Adipocyte (in vitro differentiated cells): ENCODE data around the gene MINPP1.
A peak's percentile ranks its signal among the peaks of the same experiment; 100 is the strongest.

Source experiments
- DNase-seq: peaks from one replicate; pipeline ENCODE4 v3.0.0-alpha.2; 2015; ENCODE audit warnings: low read depth
- H3K27me3 ChIP-seq: replicated peaks from 2 replicates; pipeline ENCODE4 v1.7.0; 2013; ENCODE audit warnings: mild to moderate bottlenecking, low read length, moderate library complexity; ENCODE audit not compliant: control insufficient read depth, insufficient read depth
- H3K36me3 ChIP-seq: 2 replicates; pipeline ENCODE4 v1.7.0; 2013; ENCODE audit warnings: low read length, mild to moderate bottlenecking, moderate library complexity; ENCODE audit not compliant: control insufficient read depth, insufficient read depth, severe bottlenecking
- H3K4me1 ChIP-seq: 2 replicates; pipeline ENCODE4 v1.7.0; 2013; ENCODE audit warnings: mild to moderate bottlenecking, low read length, moderate library complexity; ENCODE audit not compliant: control insufficient read depth, insufficient read depth
- H3K4me3 ChIP-seq: 2 replicates; pipeline ENCODE4 v1.7.0; 2013; ENCODE audit warnings: mild to moderate bottlenecking, low read length, moderate library complexity
- H3K9ac ChIP-seq: 2 replicates; pipeline ENCODE4 v1.7.0; 2013; ENCODE audit warnings: mild to moderate bottlenecking, low read length, moderate library complexity
- H3K9me3 ChIP-seq: 2 replicates; pipeline ENCODE4 v1.7.0; 2013; ENCODE audit warnings: mild to moderate bottlenecking, low read length, moderate library complexity; ENCODE audit not compliant: control insufficient read depth

The MINPP1 gene

GRCh38 chr10:87503401-87503800, 1.3 kb upstream of the MINPP1 start:
- Histone ChIP-seq H3K36me3 (no peaks in the 10 kb centered on the region), H3K4me1 (peaks cover 21% of the 10 kb centered on the region), H3K9me3 (no peaks in the 10 kb centered on the region), H3K9ac (peak overlapping the region; percentile 94), H3K27me3 (no peaks in the 10 kb centered on the region), H3K4me3 (peak overlapping the region; percentile 98)
- DNase-seq, result no peak

DNA sequence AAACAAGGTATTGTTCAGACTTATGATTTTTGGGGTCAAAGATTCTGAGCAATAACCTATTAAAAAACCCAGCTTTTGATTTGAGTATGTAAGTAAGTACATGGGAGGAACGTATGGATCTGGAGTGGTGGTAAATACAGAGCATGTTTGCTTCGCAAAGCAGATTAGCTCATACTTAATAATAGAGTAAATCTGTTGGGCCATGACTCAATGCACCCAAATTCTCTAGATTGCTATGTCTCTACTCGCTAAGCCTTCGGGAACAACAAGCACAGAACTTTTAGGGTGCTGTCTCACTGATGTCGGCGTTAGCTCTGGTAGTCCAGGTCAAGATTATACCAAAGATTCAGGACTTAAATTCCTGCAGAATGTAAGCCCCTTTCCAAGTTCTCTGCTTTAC, 807 bp upstream of the MINPP1 start:
- DNase-seq, result peak; percentile 36
- Histone ChIP-seq H3K27me3 (no peaks in the 10 kb centered on the region), H3K4me3 (peak overlapping the region; percentile 98), H3K9ac (peak overlapping the region; percentile 94), H3K9me3 (no peaks in the 10 kb centered on the region), H3K4me1 (peaks cover 21% of the 10 kb centered on the region), H3K36me3 (no peaks in the 10 kb centered on the region)

GRCh38 chr10:87504307-87504639, 420 bp upstream of the MINPP1 start:
- DNase-seq, result no peak
- peak overlapping the region; percentile 98 for H3K4me3 ChIP-seq
- H3K27me3 ChIP-seq, result no peaks in the 10 kb centered on the region
- peaks cover 21% of the 10 kb centered on the region for H3K4me1 ChIP-seq
- no peaks in the 10 kb centered on the region for H3K9me3 ChIP-seq
- no peaks in the 10 kb centered on the region for H3K36me3 ChIP-seq
- H3K9ac ChIP-seq, result peak overlapping the region; percentile 94

DNA sequence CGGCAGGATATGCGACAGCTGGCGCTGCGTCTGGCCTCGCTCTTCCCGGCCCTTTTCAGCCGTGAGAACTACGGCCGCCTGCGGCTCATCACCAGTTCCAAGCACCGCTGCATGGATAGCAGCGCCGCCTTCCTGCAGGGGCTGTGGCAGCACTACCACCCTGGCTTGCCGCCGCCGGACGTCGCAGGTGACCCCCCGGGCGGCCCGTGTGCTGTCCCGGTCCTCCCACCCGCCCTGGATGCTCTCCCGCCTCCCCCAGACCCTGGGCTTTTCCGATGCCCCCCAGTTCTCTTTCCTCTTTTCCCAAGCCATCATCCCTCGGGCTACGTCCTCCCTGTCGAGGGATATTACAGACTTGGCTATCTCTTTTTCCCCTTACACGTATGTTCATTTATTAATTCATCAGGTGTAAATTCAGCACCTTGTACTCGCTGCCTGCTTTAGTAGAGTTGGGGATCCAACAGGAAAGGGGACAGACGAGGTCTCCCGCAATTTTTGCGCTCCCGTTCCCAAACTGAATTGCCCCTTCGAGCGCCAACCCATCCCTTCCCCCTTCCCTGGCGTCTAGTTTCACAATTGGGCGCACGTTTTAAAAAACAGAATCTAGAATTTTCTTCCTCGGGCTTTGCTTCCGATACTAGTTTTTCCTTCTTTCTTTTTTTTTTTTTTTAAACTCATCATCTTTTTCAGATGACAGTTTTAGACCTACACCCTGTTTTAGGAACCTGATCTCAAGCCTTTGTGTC, 846 bp downstream of the MINPP1 start:
- Histone ChIP-seq H3K36me3 (peaks cover 5% of the 10 kb centered on the region), H3K9ac (peak overlapping the region; percentile 94), H3K27me3 (no peaks in the 10 kb centered on the region), H3K4me3 (peak overlapping the region; percentile 98), H3K9me3 (no peaks in the 10 kb centered on the region), H3K4me1 (peaks cover 21% of the 10 kb centered on the region)
- DNase-seq, result peak; percentile 84

- Histone ChIP-seq H3K9me3 (no peaks in the 10 kb centered on the region), H3K27me3 (no peaks in the 10 kb centered on the region), H3K4me1 (peaks cover 21% of the 10 kb centered on the region), H3K9ac (peak overlapping the region; percentile 13), H3K4me3 (peak overlapping the region; percentile 98), H3K36me3 (peaks cover 18% of the 10 kb centered on the region)
- DNase-seq, result no peak
These were observed 2.3 kb downstream of the MINPP1 start for GRCh38 chr10:87506956-87507355.

GRCh38 chr10:87507879-87508483, 3.3 kb downstream of the MINPP1 start:
- H3K36me3 ChIP-seq, result peaks cover 29% of the 10 kb centered on the region
- peak overlapping the region; percentile 0 for H3K4me3 ChIP-seq
- DNase-seq, result peak; percentile 15

DNA sequence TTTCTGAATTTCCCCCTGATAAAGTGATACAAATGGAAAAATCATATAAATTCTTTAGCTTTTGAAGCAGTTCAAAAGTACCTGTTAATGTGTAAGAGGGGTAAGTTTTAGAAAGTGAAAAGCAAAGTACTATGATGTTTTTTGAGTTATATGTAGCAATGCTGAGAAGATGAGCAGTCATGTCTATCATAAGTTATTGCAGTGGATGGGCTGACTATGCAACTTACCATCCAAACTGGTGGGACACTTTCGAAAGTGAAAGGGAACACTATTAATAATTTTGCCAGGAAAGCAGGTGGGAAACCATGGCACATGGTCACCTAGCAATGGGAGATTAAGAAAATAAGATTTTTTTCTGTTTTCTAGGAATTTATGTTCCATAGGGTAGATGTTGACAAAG, 4.1 kb downstream of the MINPP1 start:
- DNase-seq, result no peak

More at GRCh38 chr10:87507879-87508483, 3.3 kb downstream of the MINPP1 start:
- H3K27me3 ChIP-seq, result no peaks in the 10 kb centered on the region
- no peaks in the 10 kb centered on the region for H3K9me3 ChIP-seq
- no peak overlapping the region for H3K9ac ChIP-seq
- H3K4me1 ChIP-seq, result peaks cover 21% of the 10 kb centered on the region

GRCh38 chr10:87510025-87510424, 5.3 kb downstream of the MINPP1 start:
- Histone ChIP-seq H3K36me3 (peaks cover 49% of the 10 kb centered on the region), H3K27me3 (no peaks in the 10 kb centered on the region), H3K9ac (no peak overlapping the region), H3K4me3 (no peak overlapping the region), H3K9me3 (no peaks in the 10 kb centered on the region), H3K4me1 (peaks cover 14% of the 10 kb centered on the region)
- DNase-seq, result no peak

More for the DNA sequence above, 4.1 kb downstream of the MINPP1 start:
- H3K9me3 ChIP-seq, result no peaks in the 10 kb centered on the region
- no peaks in the 10 kb centered on the region for H3K27me3 ChIP-seq
- peaks cover 37% of the 10 kb centered on the region for H3K36me3 ChIP-seq
- H3K9ac ChIP-seq, result no peak overlapping the region
- peaks cover 16% of the 10 kb centered on the region for H3K4me1 ChIP-seq
- no peak overlapping the region for H3K4me3 ChIP-seq

DNA sequence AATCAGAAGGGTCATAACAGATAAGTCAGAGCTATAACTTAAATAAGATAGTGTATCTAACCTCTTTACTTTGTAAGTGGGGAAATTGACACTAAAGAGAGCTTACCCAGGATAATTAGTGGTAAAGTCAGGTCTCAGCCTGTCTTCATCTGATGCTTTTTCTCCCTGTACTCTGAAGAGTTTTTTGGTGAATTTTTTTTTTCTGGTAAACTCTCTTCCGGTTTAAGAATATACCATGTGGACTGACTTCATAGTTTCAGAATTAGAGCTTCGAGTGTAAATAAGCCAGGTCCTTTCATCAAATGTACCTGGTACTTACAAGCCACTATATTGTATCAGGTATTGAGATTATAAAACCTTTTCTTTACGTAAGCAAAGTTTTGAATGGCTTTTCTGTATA, 6.8 kb downstream of the MINPP1 start:
- H3K36me3 ChIP-seq, result peaks cover 61% of the 10 kb centered on the region
- no peaks in the 10 kb centered on the region for H3K9me3 ChIP-seq
- no peak for DNase-seq
- H3K27me3 ChIP-seq, result no peaks in the 10 kb centered on the region
- H3K4me3 ChIP-seq, result no peak overlapping the region
- H3K9ac ChIP-seq, result no peak overlapping the region
- peaks cover 6% of the 10 kb centered on the region for H3K4me1 ChIP-seq

DNA sequence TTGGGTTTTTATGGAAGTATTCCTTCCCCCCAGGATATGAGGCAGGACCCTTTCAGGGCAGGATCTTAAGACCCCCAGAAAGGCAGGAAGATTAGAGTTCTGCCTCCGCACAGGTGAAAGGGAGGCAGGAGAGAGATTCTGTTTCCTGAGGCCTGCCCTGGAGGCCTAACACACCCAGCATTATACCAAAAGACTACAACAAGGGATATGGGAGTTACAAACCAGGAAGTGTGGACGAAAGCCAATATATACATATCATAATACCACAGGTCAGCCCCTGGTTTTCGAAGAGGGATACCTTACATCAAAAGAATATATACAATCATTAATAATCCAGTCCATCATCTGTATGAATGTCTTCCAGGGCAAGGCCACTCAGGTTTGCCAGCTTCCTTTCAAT, 14.2 kb downstream of the MINPP1 start:
- Histone ChIP-seq H3K4me1 (peaks cover 7% of the 10 kb centered on the region), H3K27me3 (no peaks in the 10 kb centered on the region), H3K9ac (no peak overlapping the region), H3K4me3 (no peak overlapping the region), H3K9me3 (no peaks in the 10 kb centered on the region), H3K36me3 (peaks cover 40% of the 10 kb centered on the region)
- no peak for DNase-seq

DNA sequence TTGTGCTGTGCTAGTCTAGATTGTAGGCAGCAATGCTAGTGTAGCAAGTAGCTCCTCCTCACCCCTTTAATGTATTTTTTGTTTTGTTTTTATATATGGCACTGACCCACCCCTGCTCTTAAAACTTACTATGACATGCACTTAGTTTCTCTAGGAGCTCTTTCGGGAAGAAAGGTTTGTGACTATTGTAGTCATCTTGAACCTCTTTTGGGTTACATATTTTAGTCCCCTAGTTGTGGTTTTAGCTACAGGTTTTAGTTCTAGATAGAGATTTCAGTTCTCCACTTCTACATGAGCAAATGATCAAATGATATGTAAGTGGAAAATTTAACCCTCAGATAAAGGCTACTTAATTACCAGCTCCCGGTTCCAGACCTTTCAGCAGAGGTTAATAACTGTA, 14.9 kb downstream of the MINPP1 start:
- no peak for DNase-seq
- Histone ChIP-seq H3K4me3 (no peak overlapping the region), H3K27me3 (no peaks in the 10 kb centered on the region), H3K36me3 (peaks cover 34% of the 10 kb centered on the region), H3K9ac (no peak overlapping the region), H3K9me3 (no peaks in the 10 kb centered on the region), H3K4me1 (peaks cover 12% of the 10 kb centered on the region)
